NCI-H2196 (cell line): Measurements from ENCODE around the gene OTUD5.

Experiments
- DNase-seq: peaks from one replicate; lab custom pipeline; 2025; ENCODE audit not compliant: unreplicated experiment; lab: John Stamatoyannopoulos, UW

Gene OTUD5

GRCh38 chrX:48937054-48937907 is 20.1 kb downstream of the OTUD5 start:
- DNase-seq: no peak

- DNase-seq: no peak
These were observed 20.9 kb downstream of the OTUD5 start for GRCh38 chrX:48936429-48937053.

DNA sequence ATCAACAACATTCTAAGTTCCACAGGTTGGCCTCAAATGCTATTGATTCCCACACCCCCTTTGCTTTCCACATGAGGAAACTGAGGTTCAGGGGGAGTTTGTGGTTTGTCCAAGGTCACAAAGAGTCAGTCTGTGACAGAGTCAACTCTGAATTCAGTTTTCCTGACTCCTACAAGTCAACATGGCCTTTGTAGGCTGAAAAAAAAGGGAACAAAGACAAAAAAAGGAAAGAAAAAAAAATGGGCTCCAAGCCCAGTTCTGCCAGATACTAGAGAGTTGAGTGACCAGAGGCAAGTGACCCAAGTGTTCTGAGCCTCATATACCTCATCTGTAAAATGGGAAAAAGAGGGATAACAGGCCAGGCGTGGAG is 22.1 kb downstream of the OTUD5 start:
- DNase-seq: no peak

DNA sequence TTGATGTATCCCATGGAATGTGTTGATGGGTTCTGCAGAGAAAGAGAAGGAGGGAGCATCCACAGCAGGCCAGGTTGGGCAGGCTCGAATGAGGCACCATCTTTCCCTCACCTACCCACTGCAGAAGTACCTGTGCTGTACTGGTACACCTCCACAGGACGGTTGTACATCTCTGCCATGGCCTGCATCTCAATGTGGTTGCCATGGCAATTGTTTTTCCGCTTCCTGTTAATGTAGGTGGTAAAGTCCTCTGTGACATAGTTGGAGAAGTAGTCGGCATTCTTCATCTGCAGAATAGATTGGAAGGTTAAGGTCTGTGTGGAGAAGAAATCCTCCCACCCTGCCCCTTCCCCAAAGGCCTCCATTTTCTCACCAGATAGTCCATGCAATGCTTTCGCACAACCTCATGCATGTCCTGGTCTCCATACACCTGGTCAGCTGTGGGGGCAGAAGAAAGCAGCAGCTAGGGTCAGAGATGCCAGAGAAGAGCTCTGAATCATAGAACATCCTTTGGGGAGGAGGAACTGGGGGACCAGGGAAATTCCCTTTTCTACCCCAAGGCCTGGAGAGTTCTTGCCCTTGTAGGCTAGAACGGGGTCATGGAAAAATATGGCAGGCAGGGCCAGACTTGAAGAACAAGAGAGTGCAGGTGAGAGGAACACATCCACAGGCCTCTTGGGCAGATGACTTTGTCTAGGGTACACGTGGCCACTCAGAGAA is 22.7 kb downstream of the OTUD5 start:
- DNase-seq: no peak

GRCh38 chrX:48933757-48934156 is 23.6 kb downstream of the OTUD5 start:
- no peak for DNase-seq

DNA sequence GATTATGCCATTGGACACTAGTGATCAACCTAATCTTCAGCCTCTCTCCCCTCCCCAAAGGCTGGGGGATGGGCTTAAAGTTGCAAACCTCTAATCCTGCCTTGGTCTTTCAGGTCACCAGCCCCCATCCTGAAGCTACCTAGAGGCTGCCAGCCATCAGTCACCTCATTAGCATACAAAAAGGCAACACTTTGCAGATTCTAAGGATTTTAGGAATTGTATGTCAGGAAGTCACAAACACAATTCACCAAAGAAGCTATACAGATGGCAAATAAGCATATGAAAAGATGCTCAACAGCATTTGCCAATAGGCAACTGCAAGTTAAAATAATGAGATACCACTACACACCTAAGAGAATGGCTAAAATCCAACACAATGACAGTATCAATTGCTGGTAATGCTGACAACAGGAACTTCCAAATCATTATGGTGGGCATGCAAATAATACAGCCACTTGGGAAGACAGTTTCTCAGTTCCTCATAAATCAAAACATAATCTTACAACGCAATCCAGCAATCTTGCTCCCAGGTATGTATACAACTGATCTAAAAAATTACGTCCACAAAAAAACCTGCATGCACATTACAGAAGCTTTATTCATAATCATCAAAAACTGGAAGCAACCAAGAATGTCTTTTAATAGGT is 29.5 kb downstream of the OTUD5 start:
- no peak for DNase-seq

GRCh38 chrX:48927123-48927522 is 30.3 kb downstream of the OTUD5 start:
- DNase-seq: no peak

DNA sequence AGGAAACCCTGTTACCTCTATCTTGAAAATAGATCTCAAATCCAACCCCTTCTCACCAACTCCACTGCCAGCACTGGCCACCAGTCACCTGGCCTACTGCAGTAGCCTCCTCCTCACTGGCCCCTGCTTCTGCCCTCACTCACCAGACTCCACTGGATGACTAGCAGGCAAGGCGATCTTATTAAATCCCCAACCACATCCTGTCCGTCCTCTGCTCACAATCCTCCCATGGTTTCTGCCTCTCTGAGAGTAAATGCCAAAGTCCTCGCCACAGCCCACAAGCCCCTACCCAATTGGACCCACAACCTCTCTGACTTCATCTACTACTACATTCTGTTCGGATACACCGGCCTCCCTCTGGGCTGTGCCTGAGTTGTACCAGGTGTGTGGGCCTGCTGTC is 33.1 kb downstream of the OTUD5 start:
- DNase-seq: no peak

GRCh38 chrX:48923771-48924170 is 33.6 kb downstream of the OTUD5 start:
- no peak for DNase-seq

GRCh38 chrX:48920718-48921104 is 36.7 kb downstream of the OTUD5 start:
- DNase-seq: no peak

DNA sequence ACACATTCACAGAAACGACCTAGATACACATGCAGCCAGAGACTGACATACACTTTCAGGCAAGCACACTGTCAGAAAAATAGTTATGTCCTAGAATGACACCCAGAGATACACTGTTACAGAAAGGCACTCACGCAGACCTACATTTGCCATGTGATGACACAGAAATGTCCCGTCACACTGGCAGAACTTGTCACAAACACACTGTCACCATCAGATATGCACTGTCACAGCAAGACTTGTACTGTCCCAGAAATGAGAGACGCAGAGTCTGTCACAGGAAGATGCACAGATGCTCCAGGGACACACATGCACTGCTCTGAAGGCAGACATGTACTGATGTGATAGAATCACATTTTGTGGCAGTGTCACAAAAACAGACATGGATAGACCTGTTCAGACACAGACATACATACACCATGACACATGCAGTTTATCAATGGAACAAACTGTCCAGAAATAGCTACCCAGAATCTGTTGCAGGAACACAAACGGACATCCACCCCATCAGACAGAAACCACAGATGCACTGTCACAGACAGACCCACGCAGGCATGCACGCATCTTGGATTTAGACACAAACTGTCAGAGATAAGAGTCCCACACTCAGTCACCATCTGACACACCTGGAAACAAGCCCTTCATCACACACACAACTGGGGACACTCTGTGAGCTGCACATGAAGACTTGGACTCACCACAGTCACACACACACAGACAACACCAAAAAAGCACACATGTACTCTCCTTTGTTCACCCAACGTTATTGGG is 37.3 kb downstream of the OTUD5 start:
- no peak for DNase-seq

GRCh38 chrX:48919360-48919841 is 38.0 kb downstream of the OTUD5 start:
- DNase-seq: no peak

DNA sequence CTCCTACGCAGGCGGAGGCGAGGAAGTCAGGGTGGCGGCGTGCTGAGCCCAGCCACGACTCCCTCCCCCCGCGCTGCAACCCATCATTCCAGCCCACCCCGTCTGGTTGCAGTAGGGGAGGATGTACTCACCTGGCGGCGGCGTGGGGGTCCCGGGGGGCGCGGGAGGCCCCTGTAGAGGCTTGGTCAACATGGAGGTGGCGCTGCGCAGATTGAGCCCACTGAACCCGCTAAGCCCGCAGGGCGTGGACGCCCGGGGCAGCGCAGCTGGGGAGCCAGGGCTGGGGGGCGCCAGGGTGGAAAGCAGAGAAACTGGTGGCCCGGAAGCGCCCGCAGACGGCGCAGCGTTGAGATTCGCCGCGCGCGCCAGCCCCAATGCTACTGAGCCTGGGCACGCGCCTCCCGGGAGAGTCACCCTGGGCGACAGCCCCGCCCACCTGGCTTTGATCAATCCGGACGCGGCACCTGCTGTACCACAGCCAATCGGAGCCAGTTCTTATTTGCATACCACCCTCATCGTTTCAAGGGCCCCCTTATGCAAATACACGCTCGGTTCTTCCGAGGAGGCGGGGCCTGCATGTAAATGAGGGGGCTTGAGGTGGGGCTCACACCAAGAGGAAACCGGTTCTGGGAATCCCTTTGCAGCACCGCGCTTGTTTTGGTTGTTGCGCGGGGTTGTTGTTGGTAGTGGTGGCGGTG is 38.6 kb downstream of the OTUD5 start, which contains the start of gene PIM2:
PIM2 (minus strand) TSS at position 382 of the 698 bp plus-strand sequence; CDS start at position 192, 190 bp downstream.
- DNase-seq: peak; percentile 90

DNA sequence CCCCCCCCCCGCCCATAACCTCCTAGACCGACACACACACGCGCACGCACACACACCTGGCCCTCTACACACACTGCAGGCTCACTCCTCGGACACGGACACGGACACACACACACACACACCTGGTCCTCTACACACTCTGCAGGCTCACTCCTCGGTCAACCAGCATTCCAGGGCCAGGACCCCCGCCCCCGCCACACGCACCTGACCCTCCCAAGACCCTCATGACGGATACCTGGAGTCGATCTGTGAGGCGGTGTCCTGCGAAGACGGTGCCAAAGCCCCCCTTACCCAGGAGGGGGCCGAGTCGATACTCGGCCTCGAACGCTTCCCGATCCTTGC is 39.1 kb downstream of the OTUD5 start:
- DNase-seq: no peak

- peak; percentile 88 for DNase-seq
These were observed 40.0 kb downstream of the OTUD5 start for GRCh38 chrX:48917139-48918001.

DNA sequence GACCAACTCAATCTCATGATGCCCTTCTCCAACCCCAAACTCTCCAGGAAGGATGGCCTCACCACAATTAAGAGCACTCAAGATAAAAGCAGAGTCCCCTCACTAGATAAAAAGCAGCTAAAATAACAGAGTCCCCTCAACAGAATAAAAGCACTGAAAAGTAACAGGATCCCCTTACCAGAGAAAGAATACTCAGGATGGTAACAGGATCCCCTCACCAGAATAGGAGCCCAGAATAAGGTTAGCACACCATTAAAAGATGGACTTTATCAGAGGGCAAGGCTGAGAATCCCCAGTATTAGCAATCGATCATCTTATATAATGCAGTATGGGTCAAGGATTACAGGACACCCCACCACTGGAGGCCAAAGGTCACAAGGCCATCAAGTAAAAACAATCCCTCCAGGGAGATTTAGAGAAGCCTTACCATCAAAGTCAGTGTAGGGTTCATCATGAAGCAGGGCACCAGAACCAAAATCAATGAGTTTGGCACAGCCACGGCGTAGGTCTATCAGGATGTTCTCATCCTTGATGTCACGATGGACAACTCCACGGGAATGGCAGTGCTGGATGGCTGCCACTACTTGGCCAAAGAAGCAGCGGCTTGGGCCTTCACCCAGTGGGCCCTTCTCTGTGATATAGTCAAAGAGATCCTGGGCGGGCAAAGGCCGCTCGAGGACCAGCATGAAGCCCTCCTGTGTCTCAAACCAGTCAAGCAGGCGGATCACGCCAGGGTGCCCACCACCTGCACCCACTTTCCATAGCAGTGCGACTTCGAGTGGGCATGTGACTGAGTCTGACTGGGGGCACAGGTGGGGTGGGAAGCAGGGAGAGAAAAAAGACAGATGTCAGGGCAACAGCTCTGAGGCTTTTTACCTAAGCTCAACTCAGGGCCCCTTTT is 42.6 kb downstream of the OTUD5 start:
- DNase-seq: no peak

- DNase-seq: no peak
These were observed 43.6 kb downstream of the OTUD5 start for GRCh38 chrX:48913605-48914366.
